Endothelial cell of umbilical vein (primary cell): ENCODE measurements around the gene GBX2. TPM values are rescaled to one million over a fixed set of nuclear protein-coding genes. Genes with fewer than 3 reads are reported as not detected.

Experiments
- BruUV-seq: library from RNA; stranded (reverse); fragments of 400-500 nt; replicated peaks from 2 replicates; lab custom pipeline; 2021; lab: Mats Ljungman, UMichigan
- CTCF ChIA-PET: fragments of 300-600, 350-600 bp; sonication (Branson Sonifier 250); formaldehyde crosslinking; loops from one replicate; lab custom pipeline; 2021; ENCODE audit warnings: antibody characterized with exemption, inconsistent platforms; lab: Charles Lee
- POLR2A ChIA-PET: fragments of 300-600, 350-600 bp; sonication (Branson Sonifier 250); formaldehyde crosslinking; loops from one replicate; lab custom pipeline; 2021; ENCODE audit warnings: antibody characterized with exemption, inconsistent platforms; lab: Charles Lee
- DNase-seq: peaks from one replicate; pipeline ENCODE4 v3.0.0-alpha.2; 2011; ENCODE audit warnings: low read depth, low spot score
- FAIRE-seq: peaks from 2 replicates; lab custom pipeline; 2011; peaks lifted over from hg19 to GRCh38; lab: Jason Lieb, UNC
- H2AFZ ChIP-seq: 2 replicates; pipeline ENCODE4 v1.6.0; 2012; ENCODE audit warnings: low read depth, low read length, control low read depth, inconsistent platforms
- H3K27ac ChIP-seq: 2 replicates; pipeline ENCODE4 v1.5.1; 2011; ENCODE audit warnings: low read depth, mild to moderate bottlenecking, control low read depth, low read length, moderate library complexity; ENCODE audit not compliant: insufficient read depth
- H3K27me3 ChIP-seq, 2 experiments: 2 replicates each; pipeline versions ENCODE4 v1.6.0 to v1.6.1; 2011; ENCODE audit warnings: low read length in 2 of 2, mixed read lengths in 1 of 2; ENCODE audit not compliant: control insufficient read depth in 2 of 2, insufficient read depth in 2 of 2
- H3K36me3 ChIP-seq, 2 experiments: 2 replicates in 1 of 2; 3 replicates in 1 of 2; pipeline ENCODE4 v1.5.1; 2011; ENCODE audit warnings: low read length in 2 of 2, mild to moderate bottlenecking in 1 of 2, moderate library complexity in 1 of 2; ENCODE audit not compliant: control insufficient read depth in 2 of 2, insufficient read depth in 2 of 2; ENCODE audit errors: extremely low read depth in 1 of 2
- H3K4me1 ChIP-seq: 3 replicates; pipeline ENCODE4 v1.5.1; 2011; ENCODE audit warnings: mild to moderate bottlenecking, low read length; ENCODE audit not compliant: control insufficient read depth, insufficient read depth; ENCODE audit errors: extremely low read depth
- H3K4me2 ChIP-seq: 2 replicates; pipeline ENCODE4 v1.6.1; 2011; ENCODE audit warnings: low read length, control low read depth, mixed read lengths; ENCODE audit not compliant: insufficient read depth
- H3K4me3 ChIP-seq, 3 experiments: fragments of 200-600 bp in 1 of 3; sonication (generic), shearing (Covaris generic) in 1 of 3; replicated peaks in 1 of 3; 2 replicates each; pipeline ENCODE4 v1.5.1; 2011 to 2016; ENCODE audit warnings: control low read depth in 3 of 3, low read length in 3 of 3, mild to moderate bottlenecking in 2 of 3, inconsistent platforms in 1 of 3, low read depth in 1 of 3, moderate library complexity in 1 of 3; ENCODE audit not compliant: insufficient read depth in 1 of 3
- H3K79me2 ChIP-seq: 2 replicates; pipeline ENCODE4 v1.6.0; 2012; ENCODE audit warnings: low read length, inconsistent platforms; ENCODE audit not compliant: control insufficient read depth, insufficient read depth
- H3K9ac ChIP-seq: replicated peaks from 2 replicates; pipeline ENCODE3; 2011; ENCODE audit warnings: low read length, control low read depth; ENCODE audit not compliant: insufficient read depth; ENCODE audit errors: extremely low read depth
- H3K9me1 ChIP-seq: replicated peaks from 3 replicates; pipeline ENCODE4 v1.6.0; 2011; ENCODE audit warnings: mild to moderate bottlenecking, low read length; ENCODE audit not compliant: control insufficient read depth, insufficient read depth; ENCODE audit errors: extremely low read depth
- H3K9me3 ChIP-seq: replicated peaks from 2 replicates; pipeline ENCODE4 v1.5.1; 2012; ENCODE audit warnings: low read length, inconsistent platforms; ENCODE audit not compliant: control insufficient read depth, insufficient read depth
- H4K20me1 ChIP-seq: replicated peaks from 2 replicates; pipeline ENCODE3; 2011; ENCODE audit warnings: mild to moderate bottlenecking, low read length; ENCODE audit not compliant: control insufficient read depth, insufficient read depth; ENCODE audit errors: extremely low read depth
- CTCF ChIP-seq, 2 donors: IDR thresholded peaks; 1 replicate in 1 of 2; 2 replicates in 1 of 2; pipeline ENCODE4 v1.5.1; 2011; ENCODE audit warnings: low read length in 2 of 2, mild to moderate bottlenecking in 2 of 2, moderate library complexity in 2 of 2, control low read depth in 1 of 2, inconsistent platforms in 1 of 2, low read depth in 1 of 2; ENCODE audit not compliant: insufficient read depth in 1 of 2; ENCODE audit errors: extremely low read depth in 1 of 2
- EZH2 ChIP-seq: IDR thresholded peaks from 2 replicates; pipeline ENCODE4 v1.6.1; 2012; ENCODE audit warnings: borderline replicate concordance, low read depth, mild to moderate bottlenecking, moderate library complexity, low read length, inconsistent platforms; ENCODE audit not compliant: severe bottlenecking
- FOS ChIP-seq: IDR thresholded peaks from 2 replicates; pipeline ENCODE4 v1.6.1; 2011; ENCODE audit warnings: mild to moderate bottlenecking, low read length, moderate library complexity, borderline replicate concordance; ENCODE audit not compliant: insufficient read depth
- GATA2 ChIP-seq: IDR thresholded peaks from 2 replicates; pipeline ENCODE4 v1.7.0; 2011; ENCODE audit warnings: low read depth, mild to moderate bottlenecking, moderate library complexity, mixed read lengths, low read length; ENCODE audit not compliant: insufficient read length, insufficient read depth
- JUN ChIP-seq: IDR thresholded peaks from 2 replicates; pipeline ENCODE4 v1.6.1; 2011; ENCODE audit warnings: borderline replicate concordance, low read depth; ENCODE audit not compliant: insufficient read length, insufficient read depth
- MAX ChIP-seq: IDR thresholded peaks from 2 replicates; pipeline ENCODE4 v1.6.1; 2011; ENCODE audit not compliant: insufficient read depth, insufficient read length
- MYC ChIP-seq: IDR thresholded peaks from one replicate; pipeline ENCODE4 v1.6.1; 2011; ENCODE audit warnings: mild to moderate bottlenecking, low read depth, low read length
- POLR2A ChIP-seq: IDR thresholded peaks from 2 replicates; pipeline ENCODE4 v1.6.1; 2012; ENCODE audit warnings: low read depth, mild to moderate bottlenecking, control low read depth, low read length
- POLR2AphosphoS5 ChIP-seq: IDR thresholded peaks from 2 replicates; pipeline ENCODE4 v1.6.1; 2012; ENCODE audit warnings: low read depth, mild to moderate bottlenecking, control low read depth, low read length, moderate library complexity; ENCODE audit not compliant: insufficient read depth
- dilution Hi-C: fragments of 300-500 bp; cut with MboI; formaldehyde crosslinking; loops from one replicate; pipeline ENCODE4 v1.15.0; 2019; ENCODE audit warnings: low sequenced_read_pairs; ENCODE audit not compliant: extremely low pct_ligation_motif_present
- intact Hi-C: fragments of 100-400 bp; cut with micrococcal nuclease; formaldehyde crosslinking; loops from one replicate; pipeline ENCODE4 v1.10.0; 2022
- polyA plus RNA-seq, 4 experiments: library from polyadenylated mRNA; depleted of rRNA in 3 of 4; stranded (reverse) in 3 of 4; unstranded in 1 of 4; fragments of >200 nt; gene quantifications; 2 replicates each; pipeline versions ENCODE4 v1.2.1 to v1.2.3, GENCODE V29; 2011 to 2012; ENCODE audit warnings: missing spikeins in 1 of 4
- total RNA-seq: library from RNA; stranded (reverse); gene quantifications from 2 replicates; pipeline ENCODE4 v1.2.3, GENCODE V29; 2021

GBX2 gene
- total and polyA plus RNA-seq, 2 donors (not counting 3 experiments of a cell fraction or from before 2014, with no cell fraction given) = 3.0 to 3.6 TPM

- H3K9me1 ChIP-seq = no peaks in the 10 kb centered on the region
- no peaks in the 10 kb centered on the region for H3K79me2 ChIP-seq
- H3K4me3 ChIP-seq = no peak overlapping the region
- no TSS peak for BruUV-seq
- H2AFZ ChIP-seq = no peak overlapping the region
- H3K36me3 ChIP-seq = no peaks in the 10 kb centered on the region
- no peak overlapping the region for H3K27ac ChIP-seq
- H3K27me3 ChIP-seq = no peaks in the 10 kb centered on the region
- no peak for DNase-seq
- FAIRE-seq = no peak
- no peaks in the 10 kb centered on the region for H3K4me1 ChIP-seq
- TF ChIP-seq MAX (no peak), FOS (no peak), MYC (no peak), POLR2AphosphoS5 (no peak), EZH2 (no peak), CTCF (IDR thresholded peaks at IDR 0.05; ENCODE audit: extremely low read depth in 1 of 2, insufficient read depth in 1 of 2, low read depth in 1 of 2, low read length in 2 of 2) (no peak), POLR2A (no peak), JUN (no peak), GATA2 (no peak)
- dilution Hi-C loops (no loop called here), intact Hi-C loops (no loop called here)
- H4K20me1 ChIP-seq = no peaks in the 10 kb centered on the region
- POLR2A ChIA-PET = interaction anchor here (0.6 kb wide), 1 partner anchor 993 kb away, joined by 6 read pairs; no protein-coding TSS in a partner anchor
- no peak overlapping the region for H3K9ac ChIP-seq
- no peak overlapping the region for H3K4me2 ChIP-seq
- CTCF ChIA-PET = no interaction called here
- no peaks in the 10 kb centered on the region for H3K9me3 ChIP-seq
Measured at GRCh38 chr2:236121546-236121945, 46.6 kb downstream of the GBX2 start.
